Measurements from ENCODE around the gene AGPAT3.

AGPAT3 gene

DNA sequence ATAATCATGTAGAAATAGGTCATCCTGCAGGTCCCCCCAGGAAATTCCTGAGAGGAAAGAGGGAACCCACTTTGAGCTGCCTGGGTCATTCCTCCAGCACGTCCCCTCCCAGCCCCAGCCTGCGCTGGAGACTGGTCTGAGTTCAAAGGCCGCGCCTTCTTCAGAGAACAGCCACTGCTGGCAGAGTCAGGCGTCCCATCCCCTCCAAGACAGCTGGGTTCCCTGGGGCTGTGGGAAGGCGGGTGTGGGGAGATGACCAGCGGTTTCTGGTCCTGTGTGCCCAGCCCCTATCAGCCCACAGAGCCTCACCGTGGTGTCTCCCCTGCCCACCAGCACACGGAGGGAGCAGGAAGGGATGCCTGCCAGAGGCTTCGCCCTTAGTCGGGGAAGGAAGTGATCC lies 129.1 kb downstream of the AGPAT3 start:
- Histone ChIP-seq H3K9me3 (ENCODE audit: control insufficient read depth, insufficient read depth, low read depth, low read length) (no peaks in the 10 kb centered on the region), H3K27ac (ENCODE audit: extremely low read depth, low read depth, low read length) (no peak overlapping the region), H3K36me3 (ENCODE audit: control insufficient read depth in 2 of 2, insufficient read depth in 1 of 2, low read length in 2 of 2) (no peaks in the 10 kb centered on the region), H3K4me3 (ENCODE audit: low read depth, low read length) (no peak overlapping the region), H3K4me1 (ENCODE audit: control insufficient read depth, insufficient read depth, low read length) (no peaks in the 10 kb centered on the region)
- TF ChIP-seq ZFP69B (tag by site-specific recombination; IDR thresholded peaks at IDR 0.05), result no peak
- no peak for TF ChIP-seq ZNF837 (tag by site-specific recombination; IDR thresholded peaks at IDR 0.05)
- TF ChIP-seq, protein P1, sequence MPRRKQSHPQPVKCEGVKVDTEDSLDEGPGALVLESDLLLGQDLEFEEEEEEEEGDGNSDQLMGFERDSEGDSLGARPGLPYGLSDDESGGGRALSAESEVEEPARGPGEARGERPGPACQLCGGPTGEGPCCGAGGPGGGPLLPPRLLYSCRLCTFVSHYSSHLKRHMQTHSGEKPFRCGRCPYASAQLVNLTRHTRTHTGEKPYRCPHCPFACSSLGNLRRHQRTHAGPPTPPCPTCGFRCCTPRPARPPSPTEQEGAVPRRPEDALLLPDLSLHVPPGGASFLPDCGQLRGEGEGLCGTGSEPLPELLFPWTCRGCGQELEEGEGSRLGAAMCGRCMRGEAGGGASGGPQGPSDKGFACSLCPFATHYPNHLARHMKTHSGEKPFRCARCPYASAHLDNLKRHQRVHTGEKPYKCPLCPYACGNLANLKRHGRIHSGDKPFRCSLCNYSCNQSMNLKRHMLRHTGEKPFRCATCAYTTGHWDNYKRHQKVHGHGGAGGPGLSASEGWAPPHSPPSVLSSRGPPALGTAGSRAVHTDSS (tag by site-specific recombination; IDR thresholded peaks at IDR 0.05), result no peak
- TF ChIP-seq ZNF600 (tag by site-specific recombination; IDR thresholded peaks at IDR 0.05), result no peak
- no peak for TF ChIP-seq ZNF404 (tag by site-specific recombination; IDR thresholded peaks at IDR 0.05)
- TF ChIP-seq, protein P2, sequence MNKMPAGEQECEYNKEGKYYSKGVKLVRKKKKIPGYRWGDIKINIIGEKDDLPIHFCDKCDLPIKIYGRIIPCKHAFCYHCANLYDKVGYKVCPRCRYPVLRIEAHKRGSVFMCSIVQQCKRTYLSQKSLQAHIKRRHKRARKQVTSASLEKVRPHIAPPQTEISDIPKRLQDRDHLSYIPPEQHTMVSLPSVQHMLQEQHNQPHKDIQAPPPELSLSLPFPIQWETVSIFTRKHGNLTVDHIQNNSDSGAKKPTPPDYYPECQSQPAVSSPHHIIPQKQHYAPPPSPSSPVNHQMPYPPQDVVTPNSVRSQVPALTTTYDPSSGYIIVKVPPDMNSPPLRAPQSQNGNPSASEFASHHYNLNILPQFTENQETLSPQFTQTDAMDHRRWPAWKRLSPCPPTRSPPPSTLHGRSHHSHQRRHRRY (tag by site-specific recombination; IDR thresholded peaks at IDR 0.05), result no peak
- TF ChIP-seq, protein P3, sequence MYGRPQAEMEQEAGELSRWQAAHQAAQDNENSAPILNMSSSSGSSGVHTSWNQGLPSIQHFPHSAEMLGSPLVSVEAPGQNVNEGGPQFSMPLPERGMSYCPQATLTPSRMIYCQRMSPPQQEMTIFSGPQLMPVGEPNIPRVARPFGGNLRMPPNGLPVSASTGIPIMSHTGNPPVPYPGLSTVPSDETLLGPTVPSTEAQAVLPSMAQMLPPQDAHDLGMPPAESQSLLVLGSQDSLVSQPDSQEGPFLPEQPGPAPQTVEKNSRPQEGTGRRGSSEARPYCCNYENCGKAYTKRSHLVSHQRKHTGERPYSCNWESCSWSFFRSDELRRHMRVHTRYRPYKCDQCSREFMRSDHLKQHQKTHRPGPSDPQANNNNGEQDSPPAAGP (tag by site-specific recombination; IDR thresholded peaks at IDR 0.05), result no peak
- TF ChIP-seq ZNF23 (tag by site-specific recombination; IDR thresholded peaks at IDR 0.05; ENCODE audit: borderline replicate concordance), result no peak
- TF ChIP-seq FEZF1 (tag by site-specific recombination; IDR thresholded peaks at IDR 0.05), result no peak
- TF ChIP-seq, protein P4, sequence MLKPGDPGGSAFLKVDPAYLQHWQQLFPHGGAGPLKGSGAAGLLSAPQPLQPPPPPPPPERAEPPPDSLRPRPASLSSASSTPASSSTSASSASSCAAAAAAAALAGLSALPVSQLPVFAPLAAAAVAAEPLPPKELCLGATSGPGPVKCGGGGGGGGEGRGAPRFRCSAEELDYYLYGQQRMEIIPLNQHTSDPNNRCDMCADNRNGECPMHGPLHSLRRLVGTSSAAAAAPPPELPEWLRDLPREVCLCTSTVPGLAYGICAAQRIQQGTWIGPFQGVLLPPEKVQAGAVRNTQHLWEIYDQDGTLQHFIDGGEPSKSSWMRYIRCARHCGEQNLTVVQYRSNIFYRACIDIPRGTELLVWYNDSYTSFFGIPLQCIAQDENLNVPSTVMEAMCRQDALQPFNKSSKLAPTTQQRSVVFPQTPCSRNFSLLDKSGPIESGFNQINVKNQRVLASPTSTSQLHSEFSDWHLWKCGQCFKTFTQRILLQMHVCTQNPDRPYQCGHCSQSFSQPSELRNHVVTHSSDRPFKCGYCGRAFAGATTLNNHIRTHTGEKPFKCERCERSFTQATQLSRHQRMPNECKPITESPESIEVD (tag by site-specific recombination; IDR thresholded peaks at IDR 0.05), result no peak
- no peak for TF ChIP-seq ZNF48 (tag by site-specific recombination; IDR thresholded peaks at IDR 0.05)
- no peak for TF ChIP-seq SALL2 (tag by site-specific recombination; IDR thresholded peaks at IDR 0.05; ENCODE audit: borderline replicate concordance)
- no peak for TF ChIP-seq ZNF423 (tag by site-specific recombination; IDR thresholded peaks at IDR 0.05)
- ChIA-PET CTCF (interaction anchor here (0.8 kb wide), 1 partner anchor 183 kb away, joined by 3 read pairs; no protein-coding TSS in a partner anchor), POLR2A (no interaction called here)

DNA sequence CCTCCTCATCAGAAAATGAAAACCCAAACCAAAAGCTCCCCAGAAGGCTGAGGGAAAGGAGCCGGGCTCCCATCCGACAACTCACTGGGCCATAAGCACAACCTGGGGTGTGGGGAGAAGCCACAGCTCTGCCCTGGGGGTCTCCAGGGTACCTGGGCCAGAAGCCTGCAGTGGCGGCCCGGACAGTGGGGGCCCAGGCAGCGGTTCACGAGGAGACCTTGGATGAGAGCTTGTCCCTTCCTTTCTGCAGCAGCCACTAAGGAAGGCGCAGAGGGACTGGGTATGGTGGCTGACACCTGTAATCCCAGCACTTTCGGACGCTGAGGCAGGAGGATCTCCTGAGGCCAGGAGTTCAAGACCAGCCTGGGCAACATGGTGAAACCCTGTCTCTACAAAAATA lies 129.6 kb downstream of the AGPAT3 start:
- TF ChIP-seq ZBTB1 (tag by site-specific recombination; IDR thresholded peaks at IDR 0.05) (no peak), GLI4 (tag by site-specific recombination; IDR thresholded peaks at IDR 0.05) (no peak), ZBTB48 (tag by site-specific recombination; IDR thresholded peaks at IDR 0.05) (no peak), ZNF394 (tag by site-specific recombination; IDR thresholded peaks at IDR 0.05; ENCODE audit: borderline replicate concordance) (no peak), ZNF416 (tag by site-specific recombination; IDR thresholded peaks at IDR 0.05) (no peak), SCRT1 (tag by site-specific recombination; IDR thresholded peaks at IDR 0.05; ENCODE audit: borderline replicate concordance) (no peak), ZNF302 (tag by site-specific recombination; IDR thresholded peaks at IDR 0.05; ENCODE audit: low read depth) (no peak), ZNF146 (tag by site-specific recombination; IDR thresholded peaks at IDR 0.05) (no peak), ZNF350 (tag by site-specific recombination; IDR thresholded peaks at IDR 0.05) (no peak)
- TF ChIP-seq, protein P5, sequence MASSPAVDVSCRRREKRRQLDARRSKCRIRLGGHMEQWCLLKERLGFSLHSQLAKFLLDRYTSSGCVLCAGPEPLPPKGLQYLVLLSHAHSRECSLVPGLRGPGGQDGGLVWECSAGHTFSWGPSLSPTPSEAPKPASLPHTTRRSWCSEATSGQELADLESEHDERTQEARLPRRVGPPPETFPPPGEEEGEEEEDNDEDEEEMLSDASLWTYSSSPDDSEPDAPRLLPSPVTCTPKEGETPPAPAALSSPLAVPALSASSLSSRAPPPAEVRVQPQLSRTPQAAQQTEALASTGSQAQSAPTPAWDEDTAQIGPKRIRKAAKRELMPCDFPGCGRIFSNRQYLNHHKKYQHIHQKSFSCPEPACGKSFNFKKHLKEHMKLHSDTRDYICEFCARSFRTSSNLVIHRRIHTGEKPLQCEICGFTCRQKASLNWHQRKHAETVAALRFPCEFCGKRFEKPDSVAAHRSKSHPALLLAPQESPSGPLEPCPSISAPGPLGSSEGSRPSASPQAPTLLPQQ (tag by site-specific recombination; IDR thresholded peaks at IDR 0.05), result no peak
- TF ChIP-seq, protein P6, sequence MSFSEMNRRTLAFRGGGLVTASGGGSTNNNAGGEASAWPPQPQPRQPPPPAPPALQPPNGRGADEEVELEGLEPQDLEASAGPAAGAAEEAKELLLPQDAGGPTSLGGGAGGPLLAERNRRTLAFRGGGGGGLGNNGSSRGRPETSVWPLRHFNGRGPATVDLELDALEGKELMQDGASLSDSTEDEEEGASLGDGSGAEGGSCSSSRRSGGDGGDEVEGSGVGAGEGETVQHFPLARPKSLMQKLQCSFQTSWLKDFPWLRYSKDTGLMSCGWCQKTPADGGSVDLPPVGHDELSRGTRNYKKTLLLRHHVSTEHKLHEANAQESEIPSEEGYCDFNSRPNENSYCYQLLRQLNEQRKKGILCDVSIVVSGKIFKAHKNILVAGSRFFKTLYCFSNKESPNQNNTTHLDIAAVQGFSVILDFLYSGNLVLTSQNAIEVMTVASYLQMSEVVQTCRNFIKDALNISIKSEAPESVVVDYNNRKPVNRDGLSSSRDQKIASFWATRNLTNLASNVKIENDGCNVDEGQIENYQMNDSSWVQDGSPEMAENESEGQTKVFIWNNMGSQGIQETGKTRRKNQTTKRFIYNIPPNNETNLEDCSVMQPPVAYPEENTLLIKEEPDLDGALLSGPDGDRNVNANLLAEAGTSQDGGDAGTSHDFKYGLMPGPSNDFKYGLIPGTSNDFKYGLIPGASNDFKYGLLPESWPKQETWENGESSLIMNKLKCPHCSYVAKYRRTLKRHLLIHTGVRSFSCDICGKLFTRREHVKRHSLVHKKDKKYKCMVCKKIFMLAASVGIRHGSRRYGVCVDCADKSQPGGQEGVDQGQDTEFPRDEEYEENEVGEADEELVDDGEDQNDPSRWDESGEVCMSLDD (tag by site-specific recombination; IDR thresholded peaks at IDR 0.05), result no peak
- POLR2A ChIA-PET, result no interaction called here
- Histone ChIP-seq H3K4me1 (ENCODE audit: control insufficient read depth, insufficient read depth, low read length) (no peaks in the 10 kb centered on the region), H3K4me3 (ENCODE audit: low read depth, low read length) (no peak overlapping the region), H3K36me3 (ENCODE audit: control insufficient read depth in 2 of 2, insufficient read depth in 1 of 2, low read length in 2 of 2) (no peaks in the 10 kb centered on the region), H3K9me3 (ENCODE audit: control insufficient read depth, insufficient read depth, low read depth, low read length) (no peaks in the 10 kb centered on the region), H3K27ac (ENCODE audit: extremely low read depth, low read depth, low read length) (no peak overlapping the region)
- CTCF ChIA-PET, result no interaction called here
